Raji (cell line): Measurements from ENCODE around the gene SORCS2.

Source experiments
- POLR2A ChIP-seq: IDR thresholded peaks from 2 replicates; pipeline ENCODE4 v1.6.1; 2011; ENCODE audit warnings: low read depth, low read length, control low read depth; ENCODE audit not compliant: insufficient read depth

Gene SORCS2

DNA sequence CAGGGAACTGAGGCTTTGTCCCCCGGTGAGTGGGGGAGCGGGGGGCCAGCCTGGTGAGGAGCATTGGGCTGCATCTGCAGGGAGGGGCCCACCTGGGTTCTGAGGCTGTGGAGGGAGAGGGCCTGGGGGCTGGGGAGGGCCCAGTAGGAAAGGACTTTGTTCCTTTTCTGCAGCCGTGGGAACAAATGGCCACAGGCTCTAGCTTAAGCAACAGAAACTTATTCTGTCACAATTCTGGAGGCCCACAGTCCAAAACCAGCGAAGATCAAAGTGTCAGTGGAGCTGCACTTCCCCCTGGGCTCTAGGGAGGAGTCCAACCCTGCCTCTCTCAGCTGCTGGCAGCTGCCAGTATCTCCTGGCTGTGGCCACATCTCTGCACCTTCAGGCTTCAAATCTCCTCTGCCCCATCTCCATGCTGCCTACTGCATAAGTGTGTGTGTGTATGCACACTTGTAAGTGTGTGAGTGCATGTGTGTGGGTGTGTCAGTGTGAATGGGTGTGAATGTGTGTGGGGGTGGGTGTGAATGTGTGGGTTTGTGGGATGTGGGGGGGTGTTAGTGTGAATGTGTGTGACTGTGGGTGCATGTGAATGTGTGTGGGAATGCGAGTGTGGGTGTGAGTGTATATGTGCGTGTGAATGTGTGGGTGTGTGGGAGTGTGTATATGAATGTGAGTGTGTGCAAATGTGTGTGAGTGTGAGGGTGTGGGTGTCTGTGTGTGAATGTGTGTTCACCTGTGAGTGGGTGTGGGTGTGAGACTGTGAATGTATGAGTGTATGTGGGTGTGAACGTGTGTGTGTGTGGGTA lies 446.8 kb downstream of the SORCS2 start:
- no peak for TF ChIP-seq POLR2A

DNA sequence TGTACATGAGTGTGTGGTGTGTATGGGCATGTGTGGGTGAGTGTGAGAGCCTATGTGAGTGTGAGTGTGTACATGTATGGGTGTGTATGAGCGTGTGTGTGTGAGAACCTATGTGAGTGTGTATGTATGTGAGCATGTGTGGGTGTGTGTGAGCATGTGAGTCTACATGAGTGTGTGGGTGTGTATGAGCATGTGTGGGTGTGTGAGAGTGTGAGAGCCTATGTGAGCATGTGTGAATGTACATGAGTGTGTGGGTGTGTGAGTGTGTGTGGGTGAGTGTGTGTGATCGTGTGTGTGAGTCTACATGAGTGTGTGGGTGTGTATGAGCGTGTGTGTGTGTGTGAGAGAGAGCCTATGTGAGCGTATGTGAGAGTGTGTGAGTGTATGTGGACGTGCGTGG lies 447.8 kb downstream of the SORCS2 start:
- no peak for TF ChIP-seq POLR2A

DNA sequence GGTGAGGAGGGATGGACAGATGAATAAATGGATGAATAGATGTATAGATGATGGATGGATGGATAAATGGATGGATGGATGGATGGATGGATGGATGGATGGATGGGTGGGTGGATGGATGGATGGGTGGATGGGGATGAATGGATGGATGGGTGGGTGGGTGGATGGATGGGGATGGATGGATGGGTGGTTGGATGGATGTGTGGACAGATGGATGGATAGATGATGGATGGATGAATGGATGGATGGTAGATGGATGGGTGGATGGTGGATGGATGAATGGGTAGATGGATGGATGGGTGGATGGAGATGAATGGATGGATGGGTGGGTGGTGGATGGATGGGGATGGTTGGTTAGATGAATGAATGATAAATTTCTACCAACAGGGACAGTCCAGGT lies 449.4 kb downstream of the SORCS2 start:
- no peak for TF ChIP-seq POLR2A

DNA sequence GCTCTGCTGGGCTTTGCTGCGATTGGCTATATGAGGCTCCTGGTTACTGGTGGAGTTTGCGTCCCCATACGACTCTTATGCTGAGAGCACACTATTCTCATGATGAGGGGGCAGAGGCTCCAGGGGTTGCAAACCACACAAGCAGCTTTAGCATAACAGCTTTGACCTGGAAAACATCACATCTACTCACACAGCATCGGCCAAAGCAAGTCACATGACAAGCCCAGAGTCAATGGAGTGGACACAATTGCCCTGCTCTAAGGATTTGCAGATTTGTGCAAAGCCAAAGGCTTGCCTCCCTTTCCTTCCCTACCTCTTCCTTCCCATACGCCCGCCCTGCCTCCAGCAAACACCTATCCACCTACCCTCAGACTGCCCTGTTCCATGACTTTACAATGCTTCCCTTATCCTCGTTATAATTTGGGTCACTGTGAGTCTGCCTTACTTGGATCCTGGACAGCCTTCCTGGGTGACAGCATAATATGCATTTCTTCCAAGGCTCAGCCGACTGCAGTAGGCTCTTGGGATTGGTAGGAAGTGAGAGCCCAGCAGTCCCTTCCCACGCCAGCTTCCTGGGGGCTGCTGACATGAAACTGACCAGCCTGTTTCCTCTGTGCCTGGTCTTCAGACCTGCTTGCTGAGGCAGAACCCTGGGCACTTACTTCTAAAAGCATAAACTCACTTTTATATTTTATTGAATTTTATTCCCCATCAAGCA lies 450.6 kb downstream of the SORCS2 start:
- TF ChIP-seq POLR2A: no peak

DNA sequence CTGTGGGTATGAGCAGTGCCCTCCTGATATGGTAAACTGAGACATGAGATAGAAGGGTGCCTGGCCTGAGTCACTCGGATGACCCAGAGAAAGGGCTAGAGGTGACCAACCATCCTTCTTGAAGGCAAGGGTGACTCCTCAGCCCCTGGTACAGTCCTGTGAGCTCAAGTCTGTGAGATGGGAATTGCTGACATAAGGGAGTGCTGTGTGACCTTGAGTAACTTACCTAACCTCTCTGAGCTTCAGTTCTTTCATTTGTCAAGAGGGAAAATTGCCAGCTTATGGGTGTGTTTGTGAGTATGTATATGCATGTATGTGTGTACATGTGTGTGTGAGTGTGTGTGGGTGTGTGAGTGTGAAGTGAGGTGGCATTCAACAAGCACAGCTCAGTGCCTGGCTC lies 452.8 kb downstream of the SORCS2 start:
- no peak for TF ChIP-seq POLR2A

DNA sequence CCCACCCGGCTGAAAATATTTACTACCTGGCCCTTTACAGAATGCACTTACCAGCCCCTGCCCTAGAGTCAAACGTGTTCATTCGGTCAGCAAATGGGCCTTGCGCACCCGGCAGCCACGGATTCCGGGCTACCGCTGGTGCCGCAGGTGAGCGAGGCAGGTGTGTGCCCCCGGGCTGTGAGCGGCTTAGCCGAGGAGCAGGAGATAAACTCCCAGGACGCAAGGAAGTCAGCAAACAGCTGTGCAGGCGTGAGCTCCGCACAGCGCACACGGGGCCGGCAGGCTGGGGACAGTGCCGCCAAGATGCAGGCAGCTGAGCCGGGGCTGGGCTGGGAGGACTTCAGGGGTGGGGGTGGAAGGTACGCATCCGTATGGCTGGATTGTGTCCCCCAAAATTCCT lies 453.6 kb downstream of the SORCS2 start:
- TF ChIP-seq POLR2A: no peak

DNA sequence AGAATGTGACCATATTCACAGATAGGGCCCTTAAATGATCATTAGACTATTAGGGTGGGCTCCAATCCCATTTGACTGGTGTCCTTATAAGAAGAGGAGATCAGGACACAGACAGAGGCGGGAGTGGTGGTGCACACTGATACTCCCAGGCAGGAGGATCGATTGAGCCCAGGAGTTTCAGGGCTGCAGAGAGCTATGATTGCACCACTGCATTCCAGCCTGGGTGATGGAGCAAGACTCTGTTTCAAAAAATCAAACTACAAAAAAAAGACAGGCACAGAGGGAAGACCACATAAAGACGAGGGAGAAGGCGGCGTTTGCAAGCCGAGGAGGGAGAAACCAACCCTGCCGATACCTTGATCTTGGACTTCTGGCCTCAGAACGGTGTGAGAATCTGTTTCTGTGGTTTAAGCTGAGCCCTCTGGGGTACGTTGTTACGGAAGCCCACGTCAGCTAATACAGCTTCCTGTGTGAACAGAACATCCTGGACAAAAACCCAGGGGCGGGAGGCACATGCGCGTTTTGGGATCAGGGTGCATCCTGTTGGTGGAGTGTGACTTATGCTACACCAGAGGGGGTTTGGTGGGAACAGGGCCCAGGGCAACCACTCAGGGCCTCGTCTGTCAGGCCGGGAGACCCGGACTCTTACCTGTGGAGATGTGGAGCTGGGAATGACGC lies 454.2 kb downstream of the SORCS2 start:
- TF ChIP-seq POLR2A: no peak

DNA sequence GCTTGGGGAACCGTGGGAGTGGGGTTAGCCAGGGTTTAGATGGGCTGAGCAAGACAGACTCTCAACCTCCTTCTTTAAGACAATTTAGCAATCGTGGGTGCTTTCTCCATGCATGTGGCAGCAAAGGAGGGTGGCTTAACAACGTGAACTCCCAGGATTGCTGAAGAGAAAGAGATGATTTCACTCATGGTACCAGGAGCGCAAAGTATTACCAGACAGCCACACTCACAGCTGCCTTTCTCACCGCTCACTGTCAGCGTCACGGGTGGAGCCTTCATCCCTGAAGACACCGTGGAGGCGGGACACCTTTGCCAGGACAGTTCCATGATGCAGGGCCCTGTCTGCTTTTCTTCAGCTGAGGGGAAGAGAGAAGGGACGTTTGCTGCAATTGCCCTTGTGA lies 454.8 kb downstream of the SORCS2 start:
- no peak for TF ChIP-seq POLR2A

DNA sequence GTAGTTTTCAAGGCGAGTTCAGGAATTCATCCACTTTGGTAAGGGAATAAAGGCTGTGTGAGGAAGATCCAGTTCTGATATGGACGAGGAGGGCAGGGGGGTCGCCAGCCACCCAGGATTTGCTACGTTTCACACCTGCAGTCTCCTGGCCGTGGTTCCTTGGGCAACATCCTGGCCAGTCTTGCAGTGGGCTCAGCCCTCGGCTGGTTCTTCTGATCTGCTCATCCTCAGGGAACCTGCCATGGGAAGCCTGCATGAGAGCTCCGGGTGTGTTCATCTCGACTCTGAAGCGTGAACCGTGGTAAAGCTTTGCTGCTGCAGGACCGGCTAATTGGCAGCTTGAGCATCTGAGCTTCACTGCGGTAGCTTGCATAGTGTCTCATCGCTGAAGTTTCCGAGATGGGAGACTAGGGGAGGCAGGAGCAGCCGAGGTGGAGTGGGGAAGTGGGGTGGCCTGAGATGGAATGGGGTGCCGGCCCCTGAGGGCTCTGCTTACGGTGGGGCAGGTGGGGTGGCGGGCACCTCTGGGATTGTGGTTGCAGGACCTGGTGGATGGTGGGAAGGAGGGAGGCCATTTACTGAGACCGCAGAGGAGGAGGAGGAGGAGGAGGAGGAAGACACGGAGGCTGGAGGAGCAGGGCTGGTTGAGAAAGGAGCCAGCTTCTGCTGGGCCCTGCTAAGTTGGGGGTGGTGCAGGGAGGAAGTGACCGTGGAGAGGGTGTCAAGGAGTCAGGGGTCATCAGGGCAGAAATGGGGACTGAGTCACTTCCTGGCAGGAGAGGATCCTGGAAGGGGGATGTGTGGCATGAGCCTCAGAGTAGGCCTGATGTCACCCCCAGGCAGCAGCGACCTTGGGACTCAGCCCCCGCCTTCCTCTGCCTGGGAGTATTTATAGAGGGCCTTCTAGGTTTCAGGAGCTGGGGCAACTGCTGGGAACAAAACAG lies 455.5 kb downstream of the SORCS2 start:
- TF ChIP-seq POLR2A: no peak

DNA sequence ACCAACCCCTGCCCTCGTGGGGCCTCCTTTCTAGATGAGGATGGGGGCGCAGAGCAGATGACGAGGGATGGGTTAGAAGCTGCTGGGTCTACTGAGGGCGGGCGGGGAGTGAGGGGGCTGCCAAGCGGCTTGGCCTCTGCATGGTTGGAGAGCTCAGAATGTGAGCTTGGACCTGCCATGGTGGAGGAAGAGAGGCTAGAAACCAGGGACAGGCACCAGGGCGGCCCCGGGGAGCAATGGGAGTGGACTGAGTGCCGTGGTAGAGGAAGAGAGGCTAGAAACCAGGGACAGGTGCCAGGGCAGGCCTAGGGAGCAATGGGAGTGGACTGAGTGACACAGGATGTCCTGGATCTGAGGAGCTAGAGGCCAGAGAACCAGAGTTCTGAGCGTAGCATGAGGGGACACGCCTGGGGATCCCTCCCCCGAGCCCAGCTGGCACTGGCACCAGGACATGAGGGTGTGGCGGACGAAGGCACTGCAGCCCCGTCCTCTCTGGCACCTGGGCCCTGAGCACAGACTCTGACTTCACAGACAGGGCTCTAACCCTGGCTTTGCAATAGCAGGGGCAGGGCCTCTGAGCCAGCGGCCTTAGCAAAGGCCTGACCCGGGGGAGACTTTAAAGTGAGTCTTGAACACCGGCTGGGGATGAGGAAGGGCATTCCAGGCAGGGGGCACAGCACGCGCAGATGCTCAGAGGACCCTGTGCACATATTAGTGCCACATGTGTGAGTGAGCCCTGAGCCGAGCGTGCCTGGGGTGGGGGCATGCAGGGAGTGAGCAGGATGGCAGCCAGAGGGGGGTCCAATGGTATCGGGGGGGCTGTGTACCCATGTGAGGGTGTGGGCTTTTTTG lies 456.4 kb downstream of the SORCS2 start:
- no peak for TF ChIP-seq POLR2A

DNA sequence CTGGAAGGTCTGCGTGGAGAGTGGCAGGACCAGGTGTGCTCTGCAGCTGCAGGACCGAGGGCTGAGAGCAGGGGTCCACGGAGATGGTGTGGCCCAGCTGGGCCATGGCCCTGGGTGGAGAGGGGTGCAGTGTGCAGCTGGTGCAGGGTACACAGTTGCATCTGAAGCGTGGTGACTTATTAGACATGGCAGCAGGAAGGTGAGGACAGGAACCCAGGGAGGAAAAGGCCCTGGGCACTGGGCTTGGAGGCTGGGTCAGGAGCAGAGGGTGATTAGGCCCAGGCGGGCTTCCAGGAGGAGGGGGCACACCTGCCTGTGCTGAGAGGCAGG lies 457.0 kb downstream of the SORCS2 start:
- TF ChIP-seq POLR2A: no peak

DNA sequence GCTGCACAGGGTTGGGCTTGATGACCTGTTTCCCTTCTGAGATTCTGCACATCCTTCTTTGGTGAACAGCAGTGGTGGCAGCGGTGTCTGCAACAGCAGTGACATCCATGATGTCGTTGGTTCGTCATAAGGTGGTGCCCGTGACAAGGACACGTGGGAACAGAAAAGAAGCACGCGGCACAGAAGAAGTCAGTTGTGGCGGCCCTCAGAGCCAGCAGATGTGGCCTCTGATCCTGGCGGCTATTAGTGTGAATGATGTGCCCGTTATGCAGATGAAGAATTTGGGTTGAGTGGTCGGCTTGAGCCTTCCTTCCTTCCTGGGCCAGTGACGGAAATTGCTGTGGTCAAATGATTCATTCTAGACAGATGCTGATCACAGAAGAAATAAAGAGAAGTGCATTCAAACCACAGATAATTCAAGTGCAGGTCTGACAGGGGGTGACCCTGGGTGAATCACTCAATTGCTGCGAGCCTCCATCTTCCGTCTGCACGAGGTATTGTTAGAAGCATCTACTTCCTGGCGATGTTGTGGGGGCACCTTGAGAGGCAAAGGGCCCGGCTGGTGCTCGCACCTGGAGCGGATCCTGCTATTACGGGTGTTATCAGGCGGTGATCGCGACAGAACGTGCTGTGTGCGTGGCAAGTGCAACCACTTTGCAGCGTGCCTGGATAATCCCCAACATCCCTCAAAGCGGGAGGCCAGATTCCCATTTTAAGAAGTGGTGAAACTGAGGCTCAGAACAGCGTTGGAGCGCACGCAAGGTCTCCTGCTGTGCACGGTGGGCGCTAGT lies 457.6 kb downstream of the SORCS2 start:
- no peak for TF ChIP-seq POLR2A

DNA sequence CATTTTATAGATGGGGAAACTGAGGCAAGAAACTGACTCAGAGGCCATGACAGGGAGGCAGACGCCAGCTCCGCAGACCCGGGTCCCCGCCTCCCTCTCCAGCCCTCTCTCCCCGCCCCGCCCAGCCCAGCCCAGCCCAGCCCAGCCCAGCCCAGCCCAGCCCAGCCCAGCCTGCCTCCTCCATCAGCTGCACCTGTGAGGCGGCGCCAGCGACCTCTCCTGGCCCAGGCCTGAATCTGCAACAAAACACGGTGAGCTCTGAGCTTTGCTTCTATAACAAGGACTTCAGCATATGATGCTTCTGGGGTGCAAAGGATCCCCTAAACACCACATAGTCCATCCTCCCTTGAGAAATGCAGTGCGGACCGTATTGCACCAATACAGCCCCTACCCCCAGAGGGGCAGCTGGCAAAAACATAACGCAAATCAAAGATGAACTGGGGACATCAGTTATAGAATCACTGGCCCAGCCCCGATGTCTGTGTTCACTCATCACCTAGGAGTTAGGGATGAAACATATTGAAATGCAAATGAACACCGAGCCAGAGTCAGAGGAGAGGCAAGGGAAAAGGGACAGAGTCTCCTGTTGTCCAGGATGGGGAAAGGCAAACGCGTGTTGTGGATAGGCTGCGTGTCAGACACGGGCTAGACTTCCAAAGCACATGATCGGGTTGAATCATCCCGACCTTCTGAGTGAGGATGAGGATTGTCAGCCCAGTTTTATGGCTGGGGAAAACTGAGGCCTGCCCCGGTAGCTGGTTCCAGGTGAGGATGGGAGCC lies 458.5 kb downstream of the SORCS2 start:
- no peak for TF ChIP-seq POLR2A
